ENCODE data around the gene FAM25A.
"Not testable (repeated sequence)": the region's sequence is repeated elsewhere in the genome, so short reads cannot be mapped to it uniquely, and the experiment has no call there.

Gene FAM25A

GRCh38 chr10:87009134-87009696, 10.9 kb upstream of the FAM25A start:
- DNase-seq (ENCODE audit: low read depth, low spot score); H3K27ac ChIP-seq (ENCODE audit: low read length): not testable (repeated sequence)
- WGBS (ENCODE audit: insufficient coverage, insufficient read length), result no CpG with 5 or more reads among the region's 18 CpGs

GRCh38 chr10:87013528-87013927, 6.6 kb upstream of the FAM25A start:
- not testable (repeated sequence) for H3K27me3 ChIP-seq (ENCODE audit: control insufficient read depth, insufficient read depth, low read length); H3K36me3 ChIP-seq (ENCODE audit: control insufficient read depth, insufficient read depth, low read length); H3K9me3 ChIP-seq (ENCODE audit: control insufficient read depth, insufficient read depth, low read length); H3K4me1 ChIP-seq (ENCODE audit: control insufficient read depth, insufficient read depth, low read length); DNase-seq (ENCODE audit: low read depth, low spot score); H3K4me3 ChIP-seq (ENCODE audit: low read length); H3K27ac ChIP-seq (ENCODE audit: low read length)
- WGBS (ENCODE audit: insufficient coverage, insufficient read length), result no CpG with 5 or more reads among the region's 3 CpGs

More at GRCh38 chr10:87009134-87009696, 10.9 kb upstream of the FAM25A start:
- H3K36me3 ChIP-seq (ENCODE audit: control insufficient read depth, insufficient read depth, low read length); H3K27me3 ChIP-seq (ENCODE audit: control insufficient read depth, insufficient read depth, low read length); H3K4me1 ChIP-seq (ENCODE audit: control insufficient read depth, insufficient read depth, low read length); H3K9me3 ChIP-seq (ENCODE audit: control insufficient read depth, insufficient read depth, low read length); H3K4me3 ChIP-seq (ENCODE audit: low read length): not testable (repeated sequence)

GRCh38 chr10:87014986-87015716, 4.9 kb upstream of the FAM25A start:
- DNase-seq (ENCODE audit: low read depth, low spot score); H3K27ac ChIP-seq (ENCODE audit: low read length); H3K4me3 ChIP-seq (ENCODE audit: low read length); H3K9me3 ChIP-seq (ENCODE audit: control insufficient read depth, insufficient read depth, low read length); H3K4me1 ChIP-seq (ENCODE audit: control insufficient read depth, insufficient read depth, low read length); H3K36me3 ChIP-seq (ENCODE audit: control insufficient read depth, insufficient read depth, low read length); H3K27me3 ChIP-seq (ENCODE audit: control insufficient read depth, insufficient read depth, low read length): not testable (repeated sequence)
- WGBS (ENCODE audit: insufficient coverage, insufficient read length), result 100% methylated on average over 1 of the region's 10 CpGs

GRCh38 chr10:87018127-87018526, 2.0 kb upstream of the FAM25A start:
- H3K27ac ChIP-seq (ENCODE audit: low read length); DNase-seq (ENCODE audit: low read depth, low spot score): not testable (repeated sequence)

GRCh38 chr10:87019066-87019465, 1.0 kb upstream of the FAM25A start:
- DNase-seq (ENCODE audit: low read depth, low spot score); H3K4me1 ChIP-seq (ENCODE audit: control insufficient read depth, insufficient read depth, low read length); H3K4me3 ChIP-seq (ENCODE audit: low read length); H3K27me3 ChIP-seq (ENCODE audit: control insufficient read depth, insufficient read depth, low read length); H3K27ac ChIP-seq (ENCODE audit: low read length); H3K36me3 ChIP-seq (ENCODE audit: control insufficient read depth, insufficient read depth, low read length); H3K9me3 ChIP-seq (ENCODE audit: control insufficient read depth, insufficient read depth, low read length): not testable (repeated sequence)
- WGBS (ENCODE audit: insufficient coverage, insufficient read length), result no CpG with 5 or more reads among the region's 6 CpGs

More at GRCh38 chr10:87018127-87018526, 2.0 kb upstream of the FAM25A start:
- not testable (repeated sequence) for H3K36me3 ChIP-seq (ENCODE audit: control insufficient read depth, insufficient read depth, low read length); H3K4me3 ChIP-seq (ENCODE audit: low read length); H3K4me1 ChIP-seq (ENCODE audit: control insufficient read depth, insufficient read depth, low read length); H3K27me3 ChIP-seq (ENCODE audit: control insufficient read depth, insufficient read depth, low read length); H3K9me3 ChIP-seq (ENCODE audit: control insufficient read depth, insufficient read depth, low read length)
- WGBS (ENCODE audit: insufficient coverage, insufficient read length), result no CpG with 5 or more reads among the region's 6 CpGs

- H3K4me3 ChIP-seq (ENCODE audit: low read length); H3K27ac ChIP-seq (ENCODE audit: low read length); H3K9me3 ChIP-seq (ENCODE audit: control insufficient read depth, insufficient read depth, low read length); DNase-seq (ENCODE audit: low read depth, low spot score); H3K4me1 ChIP-seq (ENCODE audit: control insufficient read depth, insufficient read depth, low read length); H3K36me3 ChIP-seq (ENCODE audit: control insufficient read depth, insufficient read depth, low read length); H3K27me3 ChIP-seq (ENCODE audit: control insufficient read depth, insufficient read depth, low read length): not testable (repeated sequence)
- no CpG with 5 or more reads among the region's 1 CpG for WGBS (ENCODE audit: insufficient coverage, insufficient read length)
These were observed 590 bp upstream of the FAM25A start for GRCh38 chr10:87019504-87019903.

GRCh38 chr10:87025285-87025958, 5.3 kb downstream of the FAM25A start:
- not testable (repeated sequence) for H3K27ac ChIP-seq (ENCODE audit: low read length); H3K36me3 ChIP-seq (ENCODE audit: control insufficient read depth, insufficient read depth, low read length); H3K27me3 ChIP-seq (ENCODE audit: control insufficient read depth, insufficient read depth, low read length); DNase-seq (ENCODE audit: low read depth, low spot score); H3K4me1 ChIP-seq (ENCODE audit: control insufficient read depth, insufficient read depth, low read length); H3K9me3 ChIP-seq (ENCODE audit: control insufficient read depth, insufficient read depth, low read length); H3K4me3 ChIP-seq (ENCODE audit: low read length)
- no CpG with 5 or more reads among the region's 5 CpGs for WGBS (ENCODE audit: insufficient coverage, insufficient read length)

- not testable (repeated sequence) for H3K4me1 ChIP-seq (ENCODE audit: control insufficient read depth, insufficient read depth, low read length); DNase-seq (ENCODE audit: low read depth, low spot score); H3K9me3 ChIP-seq (ENCODE audit: control insufficient read depth, insufficient read depth, low read length); H3K27ac ChIP-seq (ENCODE audit: low read length); H3K4me3 ChIP-seq (ENCODE audit: low read length); H3K27me3 ChIP-seq (ENCODE audit: control insufficient read depth, insufficient read depth, low read length); H3K36me3 ChIP-seq (ENCODE audit: control insufficient read depth, insufficient read depth, low read length)
- no CpG with 5 or more reads among the region's 17 CpGs for WGBS (ENCODE audit: insufficient coverage, insufficient read length)
These were observed 6.8 kb downstream of the FAM25A start for GRCh38 chr10:87026747-87027508.

GRCh38 chr10:87030419-87030818, 10.3 kb downstream of the FAM25A start:
- no CpG with 5 or more reads among the region's 1 CpG for WGBS (ENCODE audit: insufficient coverage, insufficient read length)
- H3K9me3 ChIP-seq (ENCODE audit: control insufficient read depth, insufficient read depth, low read length); DNase-seq (ENCODE audit: low read depth, low spot score): not testable (repeated sequence)

GRCh38 chr10:87030912-87031635, 11.0 kb downstream of the FAM25A start:
- Histone ChIP-seq H3K4me1 (ENCODE audit: control insufficient read depth, insufficient read depth, low read length) (no peaks in the 10 kb centered on the region), H3K27me3 (ENCODE audit: control insufficient read depth, insufficient read depth, low read length) (no peaks in the 10 kb centered on the region), H3K27ac (ENCODE audit: low read length) (no peak overlapping the region), H3K9me3 (ENCODE audit: control insufficient read depth, insufficient read depth, low read length) (no peaks in the 10 kb centered on the region), H3K36me3 (ENCODE audit: control insufficient read depth, insufficient read depth, low read length) (no peaks in the 10 kb centered on the region), H3K4me3 (ENCODE audit: low read length) (no peak overlapping the region)
- no CpG with 5 or more reads among the region's 28 CpGs for WGBS (ENCODE audit: insufficient coverage, insufficient read length)
- no peak for DNase-seq (ENCODE audit: low read depth, low spot score)

More at GRCh38 chr10:87030419-87030818, 10.3 kb downstream of the FAM25A start:
- not testable (repeated sequence) for H3K4me3 ChIP-seq (ENCODE audit: low read length); H3K27ac ChIP-seq (ENCODE audit: low read length); H3K36me3 ChIP-seq (ENCODE audit: control insufficient read depth, insufficient read depth, low read length); H3K4me1 ChIP-seq (ENCODE audit: control insufficient read depth, insufficient read depth, low read length); H3K27me3 ChIP-seq (ENCODE audit: control insufficient read depth, insufficient read depth, low read length)

Data from iPS DF 6.9 (cell line).